Endodermal cell (in vitro differentiated cells): Measurements from ENCODE around the gene NUBP1. TPM values are rescaled to one million over a fixed set of nuclear protein-coding genes. Genes with fewer than 3 reads are reported as not detected.

Experiments
- DNase-seq: peaks from one replicate; pipeline ENCODE4 v3.0.0-alpha.2; 2017
- H3K27ac ChIP-seq: 2 replicates; pipeline ENCODE4 v1.5.1; 2013; ENCODE audit warnings: mild to moderate bottlenecking, low read depth, low read length, moderate library complexity
- H3K27me3 ChIP-seq: 2 replicates; pipeline ENCODE4 v1.6.1; 2013; ENCODE audit warnings: mild to moderate bottlenecking, low read length, moderate library complexity; ENCODE audit not compliant: insufficient read depth, control insufficient read depth, poor library complexity, severe bottlenecking
- H3K36me3 ChIP-seq: 2 replicates; pipeline ENCODE4 v1.7.0; 2013; ENCODE audit warnings: mild to moderate bottlenecking, low read length, moderate library complexity; ENCODE audit not compliant: control insufficient read depth, insufficient read depth
- H3K4me1 ChIP-seq: one replicate; pipeline ENCODE4 v1.7.0; 2013; ENCODE audit warnings: low read length; ENCODE audit not compliant: control insufficient read depth, insufficient read depth
- H3K4me3 ChIP-seq: 2 replicates; pipeline ENCODE4 v1.5.1; 2013; ENCODE audit warnings: mild to moderate bottlenecking, low read length, moderate library complexity
- H3K9ac ChIP-seq: 2 replicates; pipeline ENCODE4 v1.6.1; 2013; ENCODE audit warnings: mild to moderate bottlenecking, low read length, moderate library complexity; ENCODE audit not compliant: poor library complexity, severe bottlenecking; ENCODE audit errors: extremely low read depth
- H3K9me3 ChIP-seq: 2 replicates; pipeline ENCODE4 v1.6.1; 2013; ENCODE audit warnings: mild to moderate bottlenecking, low read length, moderate library complexity; ENCODE audit not compliant: control insufficient read depth
- H3K27ac Mint-ChIP-seq: 2 replicates; pipeline ENCODE4 v1.8.0; 2020; ENCODE audit warnings: mixed read lengths
- H3K27me3 Mint-ChIP-seq: 2 replicates; pipeline ENCODE4 v1.8.0; 2021; ENCODE audit warnings: mild to moderate bottlenecking, mixed read lengths; ENCODE audit not compliant: insufficient read depth
- H3K36me3 Mint-ChIP-seq: 2 replicates; pipeline ENCODE4 v1.8.0; 2020; ENCODE audit warnings: low read depth, mixed read lengths
- H3K4me1 Mint-ChIP-seq: 2 replicates; pipeline ENCODE4 v1.8.0; 2020; ENCODE audit warnings: mixed read lengths
- H3K4me3 Mint-ChIP-seq: 2 replicates; pipeline ENCODE4 v1.8.0; 2020; ENCODE audit warnings: mild to moderate bottlenecking, moderate library complexity, mixed read lengths
- H3K9me3 Mint-ChIP-seq: 2 replicates; pipeline ENCODE4 v1.8.0; 2020; ENCODE audit warnings: mild to moderate bottlenecking, mixed read lengths
- CTCF ChIP-seq: fragments of 200-600 bp; sonication (generic); conservative IDR thresholded peaks from 2 replicates; pipeline ENCODE4 v1.5.0; 2021; ENCODE audit warnings: antibody characterized with exemption, mild to moderate bottlenecking
- WGBS, 2 experiments: methylation state at CpG; one replicate each; pipeline versions ENCODE4 v1.1.5 to v1.1.7; 2013; ENCODE audit warnings: missing lambda C conversion rate in 2 of 2, mixed read lengths in 1 of 2; ENCODE audit not compliant: insufficient coverage in 1 of 2, insufficient read length in 1 of 2; 5-methylcytosine and 5-hydroxymethylcytosine counted together
- total RNA-seq, 2 donors: library from RNA; stranded (reverse); fragmentation: NEBNext Ultra II Directional in 1 of 2; extraction: Animal tissue kit (Norgen Biotek cat#: 25700) in 1 of 2; gene quantifications; 2 replicates in 1 of 2; 3 replicates in 1 of 2; pipeline ENCODE4 v1.2.1, GENCODE V29; 2021

Gene NUBP1
- total RNA-seq, 2 donors from 2014 or later: 22.4 to 26.3 TPM

- H3K27me3 ChIP-seq: no peaks in the 10 kb centered on the region
- no peak for DNase-seq
- H3K27me3 Mint-ChIP-seq: no peaks in the 10 kb centered on the region
- H3K4me3 ChIP-seq: no peak within 1 kb of the TSS
- no peaks in the 10 kb centered on the region for H3K4me1 ChIP-seq
- no peaks in the 10 kb centered on the region for H3K36me3 ChIP-seq
- no peak within 1 kb of the TSS for H3K27ac ChIP-seq
- H3K4me1 Mint-ChIP-seq: no peaks in the 10 kb centered on the region
- H3K9ac ChIP-seq: no peak within 1 kb of the TSS
- no peaks in the 10 kb centered on the region for H3K9me3 ChIP-seq
- H3K9me3 Mint-ChIP-seq: no peaks in the 10 kb centered on the region
- 89% methylated on average over 5 of the region's 5 CpGs for WGBS, 2 experiments
- no peak within 1 kb of the TSS for H3K27ac Mint-ChIP-seq
- TF ChIP-seq CTCF: no peak
- H3K36me3 Mint-ChIP-seq: no peaks in the 10 kb centered on the region
- no peak within 1 kb of the TSS for H3K4me3 Mint-ChIP-seq
Observed at GRCh38 chr16:10694830-10695229, 48.8 kb upstream of the NUBP1 start, which contains the start of gene TEKT5. Gene TEKT5, minus strand, starts transcription at chr16:10694930. Its CDS starts 57 bp downstream, at chr16:10694873.

GRCh38 chr16:10699756-10700155 lies 43.9 kb upstream of the NUBP1 start:
- Histone ChIP-seq H3K27me3 (no peaks in the 10 kb centered on the region), H3K9ac (no peak overlapping the region), H3K36me3 (no peaks in the 10 kb centered on the region), H3K4me1 (no peaks in the 10 kb centered on the region), H3K27ac (no peak overlapping the region), H3K4me3 (no peak overlapping the region), H3K9me3 (peaks cover 20% of the 10 kb centered on the region)
- H3K36me3 Mint-ChIP-seq: no peaks in the 10 kb centered on the region
- 71 to 100% methylated on average over 1 of the region's 1 CpG for WGBS, 2 experiments
- H3K4me1 Mint-ChIP-seq: no peaks in the 10 kb centered on the region
- no peaks in the 10 kb centered on the region for H3K27me3 Mint-ChIP-seq
- DNase-seq: no peak
- H3K27ac Mint-ChIP-seq: no peak overlapping the region
- no peak for TF ChIP-seq CTCF
- H3K4me3 Mint-ChIP-seq: no peak overlapping the region
- H3K9me3 Mint-ChIP-seq: no peaks in the 10 kb centered on the region

- H3K4me3 Mint-ChIP-seq: no peak overlapping the region
- H3K36me3 Mint-ChIP-seq: no peaks in the 10 kb centered on the region
- DNase-seq: no peak
- H3K4me1 Mint-ChIP-seq: no peaks in the 10 kb centered on the region
- peaks cover 3% of the 10 kb centered on the region for H3K9me3 Mint-ChIP-seq
- no peaks in the 10 kb centered on the region for H3K27me3 ChIP-seq
- TF ChIP-seq CTCF: no peak
- H3K4me3 ChIP-seq: no peak overlapping the region
- peaks cover 4% of the 10 kb centered on the region for H3K9me3 ChIP-seq
- H3K36me3 ChIP-seq: no peaks in the 10 kb centered on the region
- H3K9ac ChIP-seq: no peak overlapping the region
- H3K27me3 Mint-ChIP-seq: peaks cover 5% of the 10 kb centered on the region
- no peaks in the 10 kb centered on the region for H3K4me1 ChIP-seq
- no peak overlapping the region for H3K27ac Mint-ChIP-seq
- no peak overlapping the region for H3K27ac ChIP-seq
- 81 to 87% methylated on average over 3 to 4 of the region's 4 CpGs for WGBS, 2 experiments
Observed at GRCh38 chr16:10708969-10709368, 34.7 kb upstream of the NUBP1 start.
